Mucosa of rectum (tissue), 2 donors: ENCODE data around the gene CENPM.

Experiments
- H3K27ac ChIP-seq, 2 donors: one replicate each; pipeline ENCODE4 v1.7.0; 2013; ENCODE audit warnings: inconsistent platforms in 2 of 2, low read depth in 2 of 2, low read length in 2 of 2
- H3K27me3 ChIP-seq, 2 donors: one replicate each; pipeline ENCODE4 v1.7.0; 2013; ENCODE audit warnings: low read length in 2 of 2; ENCODE audit not compliant: control insufficient read depth in 2 of 2, insufficient read depth in 2 of 2
- H3K36me3 ChIP-seq, 2 donors: one replicate each; pipeline ENCODE4 v1.7.0; 2013; ENCODE audit warnings: low read length in 2 of 2; ENCODE audit not compliant: control insufficient read depth in 2 of 2, insufficient read depth in 2 of 2
- H3K4me1 ChIP-seq, 2 donors: one replicate each; pipeline ENCODE4 v1.7.0; 2013; ENCODE audit warnings: low read length in 2 of 2, mild to moderate bottlenecking in 1 of 2; ENCODE audit not compliant: control insufficient read depth in 2 of 2, insufficient read depth in 2 of 2
- H3K4me3 ChIP-seq, 2 donors: one replicate each; pipeline ENCODE4 v1.7.0; 2013; ENCODE audit warnings: low read length in 2 of 2
- H3K9ac ChIP-seq, 2 donors: one replicate each; pipeline ENCODE4 v1.7.0; 2013; ENCODE audit warnings: low read length in 2 of 2, low read depth in 1 of 2, mild to moderate bottlenecking in 1 of 2
- H3K9me3 ChIP-seq, 2 donors: one replicate each; pipeline ENCODE4 v1.7.0; 2013; ENCODE audit warnings: low read length in 2 of 2; ENCODE audit not compliant: control insufficient read depth in 2 of 2
- donor health status: healthy.
- donor health status: Normal muscosa, but diverticular disease.

CENPM gene

GRCh38 chr22:41907436-41908401 is 39.2 kb downstream of the CENPM start:
- H3K4me3 ChIP-seq: no peak overlapping the region
- peaks cover 6 to 11% of the 10 kb centered on the region in 2 donors for H3K4me1 ChIP-seq
- no peak overlapping the region for H3K9ac ChIP-seq
- peaks cover 23 to 28% of the 10 kb centered on the region in 2 donors for H3K27me3 ChIP-seq
- no peaks in the 10 kb centered on the region for H3K9me3 ChIP-seq
- peaks cover 30 to 37% of the 10 kb centered on the region in 2 donors for H3K36me3 ChIP-seq
- no peak overlapping the region for H3K27ac ChIP-seq

GRCh38 chr22:41906822-41907221 is 40.1 kb downstream of the CENPM start:
- no peak overlapping the region for H3K9ac ChIP-seq
- peaks cover 38 to 43% of the 10 kb centered on the region in 2 donors for H3K36me3 ChIP-seq
- H3K4me1 ChIP-seq: peaks cover 6 to 11% of the 10 kb centered on the region in 2 donors
- peaks cover 14 to 19% of the 10 kb centered on the region in 2 donors for H3K27me3 ChIP-seq
- H3K9me3 ChIP-seq: no peaks in the 10 kb centered on the region
- H3K4me3 ChIP-seq: no peak overlapping the region
- H3K27ac ChIP-seq: no peak overlapping the region

GRCh38 chr22:41905411-41906202 is 41.3 kb downstream of the CENPM start:
- Histone ChIP-seq H3K27ac (no peak overlapping the region), H3K9me3 (no peaks in the 10 kb centered on the region), H3K4me3 (no peak overlapping the region), H3K27me3 (peaks cover 4 to 7% of the 10 kb centered on the region in 2 donors), H3K4me1 (peaks cover 3 to 4% of the 10 kb centered on the region in 2 donors), H3K36me3 (peaks cover 45% of the 10 kb centered on the region in 2 donors), H3K9ac (no peak overlapping the region)

GRCh38 chr22:41904450-41905410 is 42.2 kb downstream of the CENPM start:
- Histone ChIP-seq H3K9me3 (no peaks in the 10 kb centered on the region), H3K36me3 (peaks cover 53 to 54% of the 10 kb centered on the region in 2 donors), H3K4me1 (no peaks in the 10 kb centered on the region), H3K4me3 (no peak overlapping the region), H3K27me3 (peaks cover 4 to 7% of the 10 kb centered on the region in 2 donors), H3K9ac (no peak overlapping the region), H3K27ac (no peak overlapping the region)

GRCh38 chr22:41902932-41903421 is 44.0 kb downstream of the CENPM start:
- Histone ChIP-seq H3K9me3 (no peaks in the 10 kb centered on the region), H3K36me3 (peaks cover 66 to 68% of the 10 kb centered on the region in 2 donors), H3K4me3 (no peak overlapping the region), H3K9ac (no peak overlapping the region), H3K27ac (no peak overlapping the region), H3K4me1 (no peaks in the 10 kb centered on the region), H3K27me3 (no peaks in the 10 kb centered on the region)

GRCh38 chr22:41902016-41902415 is 44.9 kb downstream of the CENPM start:
- H3K4me3 ChIP-seq: no peak overlapping the region
- H3K27ac ChIP-seq: no peak overlapping the region
- H3K36me3 ChIP-seq: peaks cover 71 to 75% of the 10 kb centered on the region in 2 donors

GRCh38 chr22:41900652-41901312 is 46.2 kb downstream of the CENPM start:
- Histone ChIP-seq H3K9ac (no peak overlapping the region), H3K36me3 (peaks cover 72 to 77% of the 10 kb centered on the region in 2 donors), H3K27ac (no peak overlapping the region), H3K27me3 (no peaks in the 10 kb centered on the region), H3K4me3 (no peak overlapping the region), H3K4me1 (no peaks in the 10 kb centered on the region), H3K9me3 (no peaks in the 10 kb centered on the region)

More at GRCh38 chr22:41902016-41902415, 44.9 kb downstream of the CENPM start:
- Histone ChIP-seq H3K4me1 (no peaks in the 10 kb centered on the region), H3K9me3 (no peaks in the 10 kb centered on the region), H3K9ac (peak overlapping the region in 1 of 2 donors; percentile 17), H3K27me3 (no peaks in the 10 kb centered on the region)

GRCh38 chr22:41899992-41900651 is 46.8 kb downstream of the CENPM start:
- no peaks in the 10 kb centered on the region for H3K9me3 ChIP-seq
- no peak overlapping the region for H3K9ac ChIP-seq
- peaks cover 69 to 72% of the 10 kb centered on the region in 2 donors for H3K36me3 ChIP-seq
- H3K4me3 ChIP-seq: no peak overlapping the region
- H3K27me3 ChIP-seq: no peaks in the 10 kb centered on the region
- H3K4me1 ChIP-seq: no peaks in the 10 kb centered on the region
- H3K27ac ChIP-seq: no peak overlapping the region
